ENCODE results near the gene XPO4.

GRCh38 chr13:20749377-20749776 lies 153.2 kb downstream of the XPO4 start:
- TF ChIP-seq CTCF (IDR thresholded peaks at IDR 0.05) (no peak), POLR2A (IDR thresholded peaks at IDR 0.05) (no peak), EP300 (IDR thresholded peaks at IDR 0.05) (no peak)

Data from ovary (tissue), 3 donors.